Vagina (tissue), 2 donors: Measurements from ENCODE around the gene NTSR1.

Source experiments
- POLR2A ChIP-seq, 2 donors: fragments of 450-650 bp; IDR thresholded peaks; one replicate each; pipeline ENCODE4 v1.6.1; 2017; ENCODE audit warnings: antibody characterized with exemption in 2 of 2, mild to moderate bottlenecking in 2 of 2, moderate library complexity in 2 of 2
- POLR2AphosphoS5 ChIP-seq, 2 donors: sonication (generic); formaldehyde crosslinking; IDR thresholded peaks; one replicate each; pipeline ENCODE4 v1.9.0; 2017; ENCODE audit warnings: antibody characterized with exemption in 2 of 2, mild to moderate bottlenecking in 2 of 2, low read depth in 1 of 2; ENCODE audit not compliant: insufficient read depth in 1 of 2
- TF ChIP-seq, protein P1 (sequence below), 3 experiments: fragments of 450-650 bp in 2 of 3; fragments of 200-600 bp in 1 of 3; sonication (generic) in 1 of 3; IDR thresholded peaks; one replicate each; pipeline ENCODE4 v1.5.1; 2017 to 2019; ENCODE audit warnings: antibody characterized with exemption in 3 of 3, mild to moderate bottlenecking in 2 of 3, moderate library complexity in 2 of 3

DNA sequence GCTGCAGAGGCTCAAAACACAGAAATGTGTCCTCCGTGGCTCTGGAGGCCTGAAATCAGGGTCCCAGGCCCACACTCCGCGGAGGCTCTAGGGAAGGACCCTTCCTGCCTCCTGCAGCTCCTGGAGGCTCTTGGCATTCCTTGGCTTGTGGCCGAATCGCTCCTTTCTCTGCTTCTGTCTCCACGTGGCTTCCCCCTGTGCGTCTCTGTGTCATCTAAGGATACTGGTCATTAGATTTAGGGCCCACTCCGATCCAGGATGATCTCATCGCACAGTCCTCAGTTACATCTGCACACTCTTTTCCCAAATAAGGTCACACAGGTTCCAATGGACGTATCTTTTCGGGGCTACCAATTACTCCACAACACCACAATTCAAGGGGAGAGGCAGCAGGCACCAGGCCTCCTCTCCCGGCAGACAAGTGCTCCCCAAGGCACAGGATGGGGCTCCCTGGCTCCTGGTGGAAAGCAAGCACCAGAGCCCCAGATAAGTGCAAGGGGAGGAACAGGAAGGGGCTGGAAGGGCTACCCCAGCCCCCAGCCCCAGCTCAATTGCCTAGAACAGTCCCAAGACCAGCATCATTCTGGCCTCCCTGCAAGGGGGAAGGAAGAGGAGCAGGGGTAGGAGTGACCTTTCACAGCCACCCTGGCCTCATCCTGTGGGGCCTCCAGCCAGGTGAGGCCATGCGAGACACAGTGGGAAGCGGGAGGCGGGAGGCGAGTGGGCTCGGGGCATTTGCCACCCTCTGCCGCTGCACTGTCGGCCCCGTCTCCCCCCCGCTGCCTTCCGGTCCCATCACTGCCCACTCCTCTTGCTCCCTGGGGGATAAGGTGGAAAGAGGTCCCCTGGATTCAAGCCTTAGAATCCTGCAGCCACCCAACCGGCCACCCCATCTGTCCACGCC lies 16.3 kb downstream of the NTSR1 start:
- TF ChIP-seq, protein P1, sequence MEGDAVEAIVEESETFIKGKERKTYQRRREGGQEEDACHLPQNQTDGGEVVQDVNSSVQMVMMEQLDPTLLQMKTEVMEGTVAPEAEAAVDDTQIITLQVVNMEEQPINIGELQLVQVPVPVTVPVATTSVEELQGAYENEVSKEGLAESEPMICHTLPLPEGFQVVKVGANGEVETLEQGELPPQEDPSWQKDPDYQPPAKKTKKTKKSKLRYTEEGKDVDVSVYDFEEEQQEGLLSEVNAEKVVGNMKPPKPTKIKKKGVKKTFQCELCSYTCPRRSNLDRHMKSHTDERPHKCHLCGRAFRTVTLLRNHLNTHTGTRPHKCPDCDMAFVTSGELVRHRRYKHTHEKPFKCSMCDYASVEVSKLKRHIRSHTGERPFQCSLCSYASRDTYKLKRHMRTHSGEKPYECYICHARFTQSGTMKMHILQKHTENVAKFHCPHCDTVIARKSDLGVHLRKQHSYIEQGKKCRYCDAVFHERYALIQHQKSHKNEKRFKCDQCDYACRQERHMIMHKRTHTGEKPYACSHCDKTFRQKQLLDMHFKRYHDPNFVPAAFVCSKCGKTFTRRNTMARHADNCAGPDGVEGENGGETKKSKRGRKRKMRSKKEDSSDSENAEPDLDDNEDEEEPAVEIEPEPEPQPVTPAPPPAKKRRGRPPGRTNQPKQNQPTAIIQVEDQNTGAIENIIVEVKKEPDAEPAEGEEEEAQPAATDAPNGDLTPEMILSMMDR (IDR thresholded peaks at IDR 0.05): no peak
- no peak for TF ChIP-seq POLR2A (IDR thresholded peaks at IDR 0.05)
- TF ChIP-seq POLR2AphosphoS5 (IDR thresholded peaks at IDR 0.05; ENCODE audit: insufficient read depth in 1 of 2, low read depth in 1 of 2): no peak
